ENCODE measurements around the gene DAPK1.

DAPK1 gene

DNA sequence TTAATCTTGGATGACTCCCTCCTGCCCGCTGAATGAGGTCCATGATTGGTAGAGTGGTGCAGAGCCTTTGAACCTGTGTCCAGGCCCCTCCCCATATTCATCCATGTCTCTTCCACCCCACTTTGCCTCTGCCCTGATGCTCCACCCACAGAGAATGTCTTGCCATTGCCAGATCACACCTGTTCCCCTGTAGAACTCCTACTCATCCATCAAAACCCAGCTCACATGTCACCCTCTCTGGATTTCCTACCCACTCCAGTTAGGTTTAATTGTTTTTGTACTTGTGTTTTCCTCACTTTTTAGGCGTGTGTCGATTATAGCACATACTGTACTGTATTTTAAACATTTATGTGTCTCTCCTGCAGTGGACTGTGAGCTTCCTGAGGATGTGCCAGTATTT is 121.3 kb downstream of the DAPK1 start:
- no peak for DNase-seq

DNA sequence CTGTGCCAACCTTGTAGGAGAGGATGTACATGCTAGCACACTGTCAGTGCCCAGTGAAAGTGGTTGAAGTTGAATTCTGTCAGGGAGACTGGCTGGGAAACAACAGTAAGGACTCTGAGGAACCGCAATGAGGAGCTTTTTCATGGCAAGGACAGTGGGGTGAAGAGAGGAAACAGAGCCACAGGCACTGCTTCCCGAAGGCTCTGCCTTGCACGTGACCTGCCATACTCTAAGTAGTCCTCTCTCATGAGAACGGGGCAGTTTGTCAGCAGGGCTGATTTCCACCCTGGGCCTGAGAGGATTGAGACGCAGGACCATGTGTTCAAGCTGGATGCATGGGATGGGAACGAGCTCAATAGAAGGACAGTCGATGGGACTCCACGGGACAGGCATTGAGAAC is 121.7 kb downstream of the DAPK1 start:
- DNase-seq, result no peak

DNA sequence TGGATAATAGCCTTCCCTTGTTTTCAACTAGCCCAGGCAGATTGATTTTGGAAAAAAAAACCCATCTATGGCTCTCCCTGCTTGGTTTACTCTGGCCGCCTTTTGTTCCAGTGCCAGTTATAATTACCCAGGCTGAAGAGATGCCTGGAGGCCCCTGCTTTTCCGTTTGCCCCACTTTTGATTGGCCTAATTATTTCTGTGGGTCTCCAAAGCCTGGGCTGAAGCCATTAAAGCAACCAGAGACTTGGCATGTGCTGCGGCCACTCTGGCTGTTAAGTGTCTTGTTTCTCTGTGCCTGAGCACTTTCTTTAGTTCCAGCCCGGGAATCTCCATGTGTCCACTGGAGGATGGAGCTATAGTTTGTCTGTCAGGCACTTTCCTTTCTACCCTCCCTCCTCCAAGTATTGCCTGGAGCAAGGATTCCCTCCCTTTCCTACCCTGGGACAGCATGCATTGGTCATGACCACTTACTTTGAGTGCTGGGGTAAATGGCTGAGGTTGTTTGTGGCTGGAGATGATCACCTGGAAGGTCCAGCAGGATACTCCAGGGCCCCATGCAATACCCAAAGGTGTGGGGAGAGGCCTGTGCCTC is 123.2 kb downstream of the DAPK1 start:
- no peak for DNase-seq

DNA sequence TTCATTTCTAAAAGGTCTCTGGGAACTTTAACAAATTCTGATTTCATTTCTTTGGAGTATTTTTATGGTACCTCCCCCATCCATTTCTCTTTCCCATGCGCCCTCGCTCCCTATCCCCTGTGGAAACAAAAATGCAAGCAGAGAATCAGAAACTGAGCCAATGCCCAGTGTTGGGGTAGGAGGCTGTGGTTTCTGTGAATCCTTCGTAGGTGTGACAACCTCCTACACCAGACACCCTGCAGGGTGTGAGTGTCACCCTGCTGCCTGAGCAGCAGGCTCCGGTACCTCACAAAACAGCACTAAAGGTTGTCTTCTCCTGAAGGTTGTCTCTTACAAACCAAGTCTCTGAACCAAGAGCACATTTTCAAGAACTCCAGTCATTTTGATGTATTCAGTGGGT is 124.4 kb downstream of the DAPK1 start:
- no peak for DNase-seq

DNA sequence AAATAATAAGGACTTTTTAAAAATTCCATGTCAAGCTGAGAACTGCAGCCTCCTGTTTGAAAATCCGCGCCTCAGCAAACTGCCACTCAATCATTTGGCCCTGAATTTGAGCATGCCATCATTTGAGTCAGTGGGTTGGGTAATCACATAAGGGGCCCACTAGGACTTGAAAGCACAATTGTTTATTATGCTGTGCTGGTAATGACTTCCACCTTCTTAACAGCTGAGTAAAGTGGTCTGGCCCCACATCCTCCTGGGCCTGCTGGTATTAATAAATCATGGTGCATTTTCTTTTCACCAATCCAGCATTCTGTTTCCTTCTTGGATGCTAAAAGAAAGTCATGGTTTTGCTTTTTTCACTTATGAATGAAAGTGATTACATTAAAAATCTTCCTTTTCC is 125.3 kb downstream of the DAPK1 start:
- no peak for DNase-seq

DNA sequence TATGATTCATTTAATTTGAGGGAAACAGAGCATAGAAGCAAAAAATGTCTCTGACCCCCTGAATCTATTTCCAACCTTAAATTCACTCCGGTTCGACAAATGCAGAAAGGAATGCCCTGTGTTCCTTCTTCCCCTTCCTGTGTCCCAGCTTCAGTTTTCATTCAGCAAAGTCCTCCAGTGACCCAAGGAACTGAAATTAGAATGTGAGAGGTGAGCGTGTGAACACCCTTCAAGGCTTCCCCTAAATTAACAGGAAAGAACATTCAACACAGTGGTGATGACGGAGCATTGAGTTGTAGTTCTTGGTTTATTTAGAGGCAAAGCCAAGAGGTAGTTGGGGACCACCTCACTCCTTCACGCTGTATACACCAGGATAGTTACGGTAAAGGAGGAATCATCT is 130.7 kb downstream of the DAPK1 start:
- DNase-seq, result no peak

DNA sequence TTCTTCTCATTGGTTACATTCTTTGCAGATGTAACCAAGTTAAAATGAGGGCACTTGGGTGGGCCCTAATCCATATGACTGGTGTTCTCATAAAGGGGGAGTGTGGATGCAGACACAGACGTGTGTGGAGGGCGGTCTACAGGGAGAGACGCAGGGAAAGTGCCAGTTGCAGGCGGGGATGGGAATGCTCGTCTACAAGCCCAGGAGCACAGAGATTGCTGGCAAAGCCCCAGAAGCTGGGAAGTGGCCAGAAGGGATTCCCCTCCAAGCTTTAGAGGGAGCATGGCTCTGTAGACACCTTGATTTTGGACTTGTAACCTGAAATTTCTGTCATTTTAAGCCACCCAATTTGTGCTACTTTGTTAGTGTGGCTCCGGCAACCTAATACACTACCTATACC is 131.4 kb downstream of the DAPK1 start:
- DNase-seq, result no peak

DNA sequence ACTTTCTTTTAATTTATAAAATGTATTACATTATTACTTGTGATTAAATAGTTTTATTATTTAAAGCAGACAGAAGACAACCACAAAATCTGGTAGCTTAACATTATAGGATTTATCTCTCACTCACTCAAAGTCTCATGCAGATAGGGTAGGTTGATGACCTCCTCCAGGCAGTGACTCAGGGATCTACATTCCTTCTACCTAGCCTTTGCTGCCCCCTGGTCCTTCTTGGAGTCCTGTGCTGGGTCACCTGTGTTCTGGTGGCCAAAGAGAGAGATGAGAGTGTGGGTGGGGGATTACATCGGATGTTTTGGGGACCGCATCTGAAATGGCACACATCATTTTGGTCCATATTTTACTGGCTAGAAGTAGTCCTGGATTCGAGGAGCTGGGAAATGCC is 132.6 kb downstream of the DAPK1 start:
- DNase-seq, result no peak

DNA sequence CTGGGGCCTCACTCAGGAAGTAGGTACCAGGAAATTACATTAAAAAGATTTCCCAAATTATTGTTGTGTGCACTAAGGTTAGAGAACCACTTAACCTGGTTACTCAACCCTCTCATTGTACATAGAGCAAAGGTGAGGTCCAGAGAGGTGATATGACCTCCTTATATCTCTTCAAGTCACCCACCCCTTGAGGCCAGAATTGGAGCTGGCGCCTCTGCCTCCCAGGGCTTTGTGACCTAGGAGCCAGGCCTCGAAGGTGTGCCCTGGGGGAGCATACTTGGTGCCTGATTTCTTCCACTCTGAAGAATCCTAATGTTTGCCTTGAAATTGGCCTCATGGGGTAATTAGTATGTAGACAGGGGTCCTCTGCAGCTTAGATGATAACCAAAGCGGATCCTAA is 133.2 kb downstream of the DAPK1 start:
- no peak for DNase-seq

DNA sequence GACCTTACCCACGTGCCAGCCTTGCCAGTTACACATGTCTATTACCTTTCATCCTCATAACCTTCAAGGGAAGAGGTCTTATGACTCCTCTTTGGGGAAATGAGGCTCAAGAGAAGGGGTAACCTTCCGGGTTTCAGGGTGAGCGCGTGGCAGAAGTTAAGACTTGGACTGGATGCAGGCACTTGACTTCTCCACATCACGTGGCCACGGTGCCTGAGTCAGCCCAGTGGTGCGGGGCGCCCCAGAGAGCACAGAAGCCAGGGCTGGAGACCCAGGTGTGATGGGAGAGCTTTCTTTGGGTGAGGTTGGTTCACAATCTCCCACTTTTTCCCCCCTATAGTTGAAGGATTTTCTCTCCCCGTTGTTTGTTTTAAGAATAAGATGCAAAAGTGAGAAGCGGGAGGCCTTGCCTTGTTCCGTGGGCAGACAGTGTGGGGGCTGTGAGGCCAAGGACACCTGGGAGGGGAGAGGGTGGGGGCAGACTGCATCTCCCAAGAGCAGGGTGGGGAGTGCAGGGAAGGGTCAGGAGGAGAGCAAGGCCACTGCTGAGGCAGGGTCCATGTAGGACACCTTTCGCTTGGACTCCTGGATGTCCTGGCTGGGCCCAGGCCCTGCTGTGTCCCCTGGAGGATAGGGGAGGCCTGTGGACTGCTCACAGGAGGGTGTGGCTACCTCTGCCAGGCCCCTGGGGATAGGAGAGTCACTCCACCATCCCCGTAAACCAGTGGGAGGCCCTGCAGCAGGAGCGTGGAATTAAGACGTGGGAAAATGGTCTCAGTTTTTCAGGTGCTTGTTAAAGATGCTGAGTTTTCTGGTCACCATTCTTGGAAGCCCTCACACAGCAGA is 138.2 kb downstream of the DAPK1 start:
- no peak for DNase-seq

DNA sequence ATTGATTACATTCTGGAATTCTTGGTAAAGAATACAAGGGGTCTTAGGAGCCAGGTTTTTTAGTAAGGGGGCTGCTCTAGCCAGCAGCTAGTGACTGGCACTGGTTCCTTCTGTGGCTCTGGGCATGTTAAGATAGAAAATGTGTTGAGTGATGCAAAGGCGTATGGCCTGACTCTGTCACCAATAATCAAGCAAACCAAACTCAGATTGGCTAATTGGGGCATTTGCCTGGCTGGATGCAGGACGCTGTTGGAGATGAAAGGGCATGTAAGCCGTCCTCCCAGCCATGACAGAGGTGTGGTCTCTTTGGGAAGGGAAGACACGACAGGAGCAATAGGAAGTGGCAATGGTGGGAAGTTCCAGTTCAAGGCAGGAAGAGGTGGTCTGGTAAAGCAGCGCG is 140.6 kb downstream of the DAPK1 start:
- DNase-seq, result no peak

DNA sequence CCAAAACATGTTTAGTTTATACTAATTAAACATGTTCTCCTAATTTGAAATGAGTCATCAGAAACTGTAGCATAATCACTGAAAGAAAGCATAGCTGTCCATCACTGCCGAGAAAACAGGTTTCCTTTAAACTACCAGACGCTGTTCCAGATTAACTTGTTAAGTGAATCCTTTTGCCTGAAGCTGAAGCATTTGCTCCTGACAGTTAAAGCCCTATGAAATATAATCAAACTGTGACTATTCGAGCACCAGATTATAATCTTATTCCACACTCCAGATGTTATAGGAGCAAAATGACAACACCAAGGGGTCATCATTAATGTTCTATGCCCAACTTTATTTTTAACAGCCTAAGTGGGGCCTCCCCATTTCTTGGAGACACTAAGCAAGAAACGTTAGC is 142.3 kb downstream of the DAPK1 start:
- no peak for DNase-seq

DNA sequence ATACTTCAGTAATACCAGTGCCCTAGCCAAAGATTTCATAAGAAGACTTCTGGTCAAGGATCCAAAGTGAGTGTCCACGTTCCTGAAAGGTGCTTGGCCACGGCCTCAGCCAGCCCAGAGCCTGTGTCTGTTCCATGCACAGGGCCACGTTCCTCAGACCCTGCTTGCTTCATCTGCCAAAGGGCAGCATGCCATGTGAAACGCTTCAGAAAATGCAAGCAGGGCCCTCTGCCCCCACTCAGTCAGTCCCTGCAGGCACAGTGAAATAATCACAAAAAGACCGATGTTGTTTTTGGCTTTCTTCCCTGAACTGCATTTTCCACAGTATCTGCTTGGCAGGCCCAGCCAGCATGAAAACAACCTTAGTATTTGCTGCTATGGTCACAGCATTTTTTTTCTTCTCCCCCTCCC is 142.7 kb downstream of the DAPK1 start:
- no peak for DNase-seq

DNA sequence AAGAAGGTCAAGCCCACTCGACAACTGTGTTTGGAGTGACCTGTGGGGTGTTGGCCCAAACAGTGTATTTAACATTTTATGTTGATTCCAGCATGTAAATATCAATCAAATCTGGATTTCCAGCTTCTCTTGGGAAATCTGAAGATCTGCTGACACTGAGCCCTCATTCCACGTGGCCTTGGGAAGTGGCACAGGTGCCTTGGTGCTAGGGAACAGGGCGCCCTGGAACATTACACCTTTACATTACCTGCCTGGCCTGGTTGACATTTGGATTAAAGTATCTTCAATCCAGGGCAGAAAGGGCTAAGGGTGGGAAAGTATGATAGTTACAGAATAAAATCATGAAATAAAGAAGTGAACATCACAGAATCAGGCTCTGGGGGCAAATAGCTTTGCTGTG is 143.4 kb downstream of the DAPK1 start:
- no peak for DNase-seq

DNA sequence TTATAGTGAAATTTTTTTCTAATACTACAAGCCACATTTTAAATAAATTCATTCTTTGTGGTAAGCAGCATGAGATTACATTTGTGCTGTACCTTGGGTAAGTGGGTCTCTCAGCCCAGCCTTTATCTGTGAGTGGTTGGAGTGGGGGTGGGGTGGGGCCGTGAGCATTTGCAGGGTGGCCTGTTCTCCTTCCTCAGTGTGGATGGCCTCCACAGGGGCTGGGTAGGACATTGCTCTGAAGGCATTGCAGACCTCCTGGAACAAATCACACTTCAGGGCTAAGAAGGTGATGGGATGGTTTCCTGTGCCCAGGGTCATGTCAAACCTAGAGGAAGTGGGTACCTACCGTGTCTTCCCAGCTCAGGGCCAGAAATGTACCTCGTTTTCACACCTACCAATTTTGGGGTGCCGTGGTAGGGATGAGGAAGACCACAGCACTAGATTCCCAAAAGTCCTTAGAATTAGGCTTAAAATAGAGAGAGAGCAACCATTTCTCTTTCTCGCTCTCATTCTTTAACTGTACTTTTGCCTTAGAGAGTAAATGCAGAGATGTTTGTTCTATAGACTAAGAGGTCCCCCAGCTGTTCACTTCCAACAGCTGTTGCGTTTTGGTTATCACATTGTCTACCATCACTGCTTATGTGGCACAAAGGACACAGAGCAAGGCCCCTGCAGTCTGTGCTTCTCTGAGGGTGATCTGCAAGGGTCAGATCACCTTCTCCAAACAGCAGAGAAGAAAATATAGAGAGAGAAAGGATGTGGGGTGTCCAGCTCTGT is 144.9 kb downstream of the DAPK1 start:
- DNase-seq, result no peak

DNA sequence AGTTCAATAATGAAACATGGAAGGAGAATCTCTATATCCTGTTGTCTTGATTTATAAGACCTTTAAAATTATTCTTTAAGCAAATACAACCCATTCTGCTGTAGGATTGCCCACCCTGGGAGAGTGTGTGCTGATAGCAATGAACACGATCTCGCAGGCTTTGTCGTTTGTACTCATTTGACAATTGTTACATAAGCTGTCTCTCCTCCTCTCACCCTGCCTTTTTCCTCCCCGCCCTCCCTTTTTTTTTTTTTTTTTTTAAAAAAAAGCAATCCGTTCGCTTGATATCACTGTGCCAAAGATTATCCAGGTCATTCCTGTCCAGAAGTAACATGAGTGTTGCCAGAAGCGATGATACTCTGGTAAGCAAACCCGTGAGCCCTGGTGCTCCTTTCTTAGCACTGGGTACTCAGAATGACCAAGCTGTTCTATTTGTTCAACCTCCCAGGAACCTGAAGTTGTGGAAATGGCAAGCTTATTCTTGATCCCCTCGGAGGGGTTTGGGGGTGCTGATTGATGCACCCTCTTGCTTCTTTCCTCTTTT is 145.5 kb downstream of the DAPK1 start:
- DNase-seq, result no peak

DNA sequence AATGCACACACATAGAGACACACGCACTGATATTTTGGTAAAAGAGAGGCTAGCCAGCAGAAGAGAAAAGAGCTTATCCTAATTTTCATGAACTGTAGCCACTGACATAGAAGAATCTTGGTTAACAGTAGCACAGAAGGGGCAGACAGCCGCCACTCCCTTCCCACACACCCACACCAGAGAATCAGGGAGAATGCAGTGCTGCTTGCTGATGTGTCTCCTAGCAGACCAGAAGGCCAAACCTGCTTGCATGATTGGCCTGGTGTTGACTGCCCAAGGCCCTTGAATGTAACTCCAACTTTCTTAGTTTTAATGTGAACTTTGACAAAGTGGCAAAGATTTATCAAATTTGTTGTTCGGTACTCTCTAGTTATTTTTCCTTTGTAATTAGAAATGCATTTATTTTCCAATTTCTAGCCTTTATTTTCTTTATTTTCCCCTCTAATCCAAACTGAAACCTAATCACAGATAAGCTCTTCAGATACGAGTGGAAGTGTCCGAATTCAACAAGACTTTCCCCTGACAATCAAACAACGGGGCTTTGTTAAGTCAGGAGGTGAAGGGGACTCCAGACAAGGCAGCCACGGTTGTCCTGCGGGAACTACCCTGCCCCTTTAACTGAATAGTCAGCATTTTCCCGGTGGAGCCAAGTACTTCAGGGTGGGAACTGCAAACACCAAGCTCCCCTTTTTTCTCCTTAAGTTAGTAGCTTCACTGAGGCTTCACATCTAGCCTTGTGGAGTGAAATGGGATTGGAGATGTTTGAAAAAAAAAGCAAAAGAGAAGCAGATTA is 146.3 kb downstream of the DAPK1 start:
- DNase-seq, result no peak

DNA sequence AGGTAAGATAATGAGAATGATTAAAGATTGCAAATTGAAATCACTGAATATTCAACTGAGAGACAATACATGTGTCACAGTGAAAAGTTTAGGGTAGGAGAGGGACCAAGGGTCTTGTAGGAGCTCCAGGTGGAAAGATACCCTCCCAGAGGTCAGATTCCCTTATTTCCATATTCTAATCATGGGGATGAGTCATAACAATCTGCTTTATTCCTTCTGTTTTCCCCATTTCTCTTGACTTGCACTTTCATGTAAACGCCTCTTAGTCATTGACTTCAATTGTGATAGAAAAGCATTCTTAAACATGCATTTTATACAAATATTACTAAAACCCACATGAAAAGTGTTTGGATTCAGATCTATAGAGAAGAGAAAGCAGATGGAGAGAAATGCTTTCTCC is 147.0 kb downstream of the DAPK1 start:
- DNase-seq, result no peak

DNA sequence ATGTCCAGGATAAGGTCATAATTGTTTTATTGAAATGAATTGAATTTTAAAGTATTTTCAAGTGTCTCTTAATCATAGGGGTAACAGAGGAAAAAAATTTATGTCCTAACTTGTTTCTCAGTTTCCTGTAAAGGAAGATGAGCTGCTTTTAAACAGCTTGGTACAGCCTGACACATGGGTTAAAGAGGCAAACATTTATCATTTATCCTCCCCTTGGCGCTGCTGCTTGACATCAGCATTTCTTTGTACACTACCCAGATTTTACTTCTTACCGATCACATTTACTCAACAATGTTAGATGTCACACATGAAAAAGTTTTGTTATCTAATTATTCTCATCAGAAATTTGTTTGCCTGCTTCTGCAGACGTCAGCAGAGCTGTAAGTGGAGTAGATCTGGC is 148.9 kb downstream of the DAPK1 start:
- no peak for DNase-seq

DNA sequence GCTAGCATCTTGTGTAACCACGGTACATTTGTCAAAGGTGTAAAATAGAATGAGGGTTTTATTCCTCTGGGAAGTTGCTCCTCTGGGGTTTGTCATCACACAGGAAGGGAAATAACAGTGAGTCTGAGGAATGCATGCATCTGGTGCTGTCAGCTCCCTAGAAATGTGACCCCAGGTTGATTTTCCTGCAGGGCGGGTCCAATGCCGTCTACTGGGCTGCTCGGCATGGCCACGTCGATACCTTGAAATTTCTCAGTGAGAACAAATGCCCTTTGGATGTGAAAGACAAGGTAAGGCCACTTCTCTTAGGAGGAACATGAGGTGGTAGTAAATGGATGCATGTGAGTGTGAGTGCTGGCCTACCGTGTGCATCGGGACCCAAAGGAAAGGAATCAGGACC is 149.4 kb downstream of the DAPK1 start:
- no peak for DNase-seq

DNA sequence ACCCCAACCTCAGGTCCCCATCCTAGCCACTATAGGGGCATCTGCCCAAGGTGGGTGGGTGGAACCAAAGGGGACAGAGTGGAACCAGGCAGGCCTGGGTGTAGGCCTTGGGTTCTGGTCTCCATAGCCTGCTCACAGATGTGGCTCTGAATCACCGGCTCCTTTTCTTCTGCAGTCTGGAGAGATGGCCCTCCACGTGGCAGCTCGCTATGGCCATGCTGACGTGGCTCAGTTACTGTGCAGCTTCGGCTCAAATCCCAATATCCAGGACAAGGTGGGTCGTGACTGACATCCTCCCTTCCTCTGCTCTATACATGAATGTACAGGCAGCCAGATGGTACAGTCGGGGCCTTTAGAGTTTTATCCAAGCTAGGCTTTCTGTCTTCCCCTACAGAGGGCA is 150.9 kb downstream of the DAPK1 start:
- no peak for DNase-seq

DNA sequence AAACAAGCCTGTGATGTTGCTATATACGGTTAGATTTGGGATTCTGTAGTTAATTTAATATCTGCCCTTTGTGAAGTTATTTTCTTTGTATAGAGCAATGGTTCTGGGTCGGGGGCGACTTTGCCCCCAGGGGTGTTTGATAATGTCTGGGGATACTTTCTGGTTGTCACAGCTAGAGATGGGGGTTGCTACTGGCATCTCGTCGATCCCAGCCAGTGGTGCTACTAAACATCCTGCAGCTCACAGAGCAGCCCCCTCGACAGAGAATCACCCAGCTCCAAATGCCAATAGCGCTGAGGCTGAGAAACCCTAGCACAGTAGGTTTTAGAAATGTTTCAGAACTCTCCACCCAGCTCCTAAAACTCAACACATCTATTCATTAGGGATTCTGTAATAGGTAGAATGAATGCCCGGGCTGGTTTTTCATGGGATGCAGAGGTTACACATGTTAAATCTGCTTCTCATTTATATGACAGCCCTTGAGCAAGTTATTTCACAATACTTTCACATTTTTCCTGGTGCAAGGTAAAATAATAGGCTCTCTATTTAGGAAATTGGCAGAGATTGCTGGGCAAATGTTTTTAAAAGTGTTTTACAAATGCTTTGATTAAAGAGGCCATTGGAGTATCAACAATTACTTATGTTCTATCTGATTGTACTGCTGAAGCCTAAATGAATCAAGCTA is 153.1 kb downstream of the DAPK1 start:
- DNase-seq, result no peak

Data from stimulated activated naive CD4-positive, alpha-beta T cell treated with Interleukin-2 at 50 U/mL for 16 hours (primary cell).